T1000 (cell line): ENCODE results near the gene MED15.
"Not testable (repeated sequence)": the region's sequence is repeated elsewhere in the genome, so short reads cannot be mapped to it uniquely, and the experiment has no call there.

Source experiments
- DNase-seq: peaks from one replicate; lab custom pipeline; 2025; ENCODE audit warnings: mixed read lengths; lab: John Stamatoyannopoulos, UW

The MED15 gene

GRCh38 chr22:20532256-20532993 lies 25.0 kb downstream of the MED15 start:
- no peak for DNase-seq

- DNase-seq = no peak
Observed at GRCh38 chr22:20533095-20533878, 25.9 kb downstream of the MED15 start.

- no peak for DNase-seq
Observed at GRCh38 chr22:20533879-20534265, 26.5 kb downstream of the MED15 start.

GRCh38 chr22:20536590-20537324 lies 29.3 kb downstream of the MED15 start:
- DNase-seq = no peak

GRCh38 chr22:20537325-20537756 lies 29.9 kb downstream of the MED15 start:
- no peak for DNase-seq

GRCh38 chr22:20537983-20538382 lies 30.6 kb downstream of the MED15 start:
- DNase-seq = no peak

GRCh38 chr22:20538875-20539274 lies 31.5 kb downstream of the MED15 start:
- DNase-seq = not testable (repeated sequence)

- no peak for DNase-seq
Observed at GRCh38 chr22:20542055-20542454, 34.6 kb downstream of the MED15 start.

- DNase-seq = no peak
Observed at GRCh38 chr22:20542736-20543135, 35.3 kb downstream of the MED15 start.

GRCh38 chr22:20545318-20545634 lies 37.9 kb downstream of the MED15 start:
- DNase-seq = not testable (repeated sequence)

GRCh38 chr22:20545681-20546521 lies 38.5 kb downstream of the MED15 start:
- no peak for DNase-seq

GRCh38 chr22:20546541-20546950 lies 39.1 kb downstream of the MED15 start:
- no peak for DNase-seq

- DNase-seq = no peak
Observed at GRCh38 chr22:20547029-20547428, 39.6 kb downstream of the MED15 start.

- no peak for DNase-seq
Observed at GRCh38 chr22:20548806-20549205, 41.4 kb downstream of the MED15 start.

- DNase-seq = no peak
Observed at GRCh38 chr22:20549232-20549841, 41.9 kb downstream of the MED15 start.

GRCh38 chr22:20550057-20550817 lies 42.8 kb downstream of the MED15 start:
- no peak for DNase-seq

- DNase-seq = no peak
Observed at GRCh38 chr22:20550851-20551744, 43.7 kb downstream of the MED15 start.

- DNase-seq = no peak
Observed at GRCh38 chr22:20551805-20552442, 44.5 kb downstream of the MED15 start.
